Activated CD4-positive, CD25-positive, alpha-beta regulatory T cell treated with anti-CD3 and anti-CD28 coated beads, Interleukin-2, amount 50 U/mL, for 72 hours (primary cell): Measurements from ENCODE around the gene JSRP1.
"Not testable (repeated sequence)": the region's sequence is repeated elsewhere in the genome, so short reads cannot be mapped to it uniquely, and the experiment has no call there.

ENCODE experiments used
- DNase-seq: peaks from one replicate; pipeline ENCODE4 v3.0.0; 2021

Gene JSRP1

GRCh38 chr19:2282062-2282861 lies 26.0 kb upstream of the JSRP1 start, which contains the start of gene PEAK3:
PEAK3 (minus strand) TSS chr19:2282175; CDS start chr19:2280931, 1,244 bp downstream.
- DNase-seq, result no peak

GRCh38 chr19:2281265-2282061 lies 25.2 kb upstream of the JSRP1 start:
- DNase-seq, result not testable (repeated sequence)

GRCh38 chr19:2280633-2281264 lies 24.5 kb upstream of the JSRP1 start:
- no peak for DNase-seq

GRCh38 chr19:2278459-2279158 lies 22.4 kb upstream of the JSRP1 start:
- no peak for DNase-seq

GRCh38 chr19:2277138-2277537 lies 20.9 kb upstream of the JSRP1 start:
- DNase-seq, result no peak

- DNase-seq, result no peak
These were observed 20.3 kb upstream of the JSRP1 start for GRCh38 chr19:2276429-2276986.

GRCh38 chr19:2275588-2276428 lies 19.6 kb upstream of the JSRP1 start:
- no peak for DNase-seq

- no peak for DNase-seq
These were observed 18.8 kb upstream of the JSRP1 start for GRCh38 chr19:2274931-2275535.

GRCh38 chr19:2274185-2274711 lies 18.0 kb upstream of the JSRP1 start:
- no peak for DNase-seq

GRCh38 chr19:2273356-2274184 lies 17.4 kb upstream of the JSRP1 start:
- DNase-seq, result peak; percentile 83

- no peak for DNase-seq
These were observed 15.3 kb upstream of the JSRP1 start for GRCh38 chr19:2271234-2272103.

GRCh38 chr19:2270423-2271233 lies 14.4 kb upstream of the JSRP1 start:
- peak; percentile 73 for DNase-seq

- DNase-seq, result peak; percentile 54
These were observed 13.9 kb upstream of the JSRP1 start for GRCh38 chr19:2270157-2270422.

GRCh38 chr19:2269244-2270156 lies 13.3 kb upstream of the JSRP1 start:
- peak; percentile 100 for DNase-seq

- no peak for DNase-seq
These were observed 12.6 kb upstream of the JSRP1 start for GRCh38 chr19:2268861-2269243.

- no peak for DNase-seq
These were observed 12.2 kb upstream of the JSRP1 start for GRCh38 chr19:2268480-2268830.
